ENCODE measurements around the gene SNAPC5.

Gene SNAPC5

DNA sequence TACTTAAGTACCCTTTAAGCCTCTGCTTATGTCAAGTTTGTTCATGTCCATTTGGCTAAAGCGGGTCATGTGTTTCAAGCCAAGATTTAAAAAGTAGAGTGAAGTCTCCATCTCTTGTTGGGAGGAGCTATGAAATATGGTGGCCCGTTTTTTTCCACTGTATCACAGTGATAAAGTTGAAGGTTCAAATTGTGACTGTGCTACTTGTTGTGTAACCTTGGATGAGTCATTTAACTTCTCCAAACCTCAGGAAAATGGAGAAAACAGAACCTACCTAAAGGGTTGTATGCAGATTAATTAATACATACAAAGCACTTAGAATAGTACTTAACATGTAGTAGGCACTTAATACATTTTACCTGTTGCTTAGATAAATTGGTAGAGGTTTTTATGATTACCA is 43.4 kb downstream of the SNAPC5 start:
- DNase-seq, result no peak

DNA sequence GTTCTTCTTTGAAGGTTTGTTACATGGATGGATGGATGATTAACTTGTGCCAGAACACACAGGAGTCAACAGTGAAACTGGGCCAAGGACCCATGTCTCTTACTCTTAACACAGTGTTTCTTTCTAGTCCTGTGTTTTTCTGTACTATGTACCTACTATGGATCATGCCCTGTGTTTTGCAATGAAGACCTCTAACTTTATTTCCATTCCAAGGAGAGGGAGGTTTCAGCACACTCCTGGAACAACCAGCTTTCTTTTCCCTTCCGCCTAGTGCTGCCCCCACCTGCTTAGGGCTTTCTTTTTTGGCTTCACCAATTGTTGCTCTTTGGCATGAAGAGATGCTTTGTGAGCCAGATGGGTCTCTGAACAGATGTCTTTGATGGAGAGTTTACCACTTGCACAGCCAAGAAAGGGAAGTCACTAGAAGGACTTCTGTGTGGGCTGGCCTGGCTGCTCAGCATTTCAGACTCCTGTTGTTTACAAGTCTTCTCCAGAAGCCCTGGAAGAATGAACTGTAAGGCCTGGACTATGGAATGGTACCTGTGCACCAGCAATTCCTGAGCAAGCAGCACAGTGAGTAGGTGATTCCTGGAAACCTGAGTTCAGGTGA is 44.5 kb downstream of the SNAPC5 start:
- no peak for DNase-seq

DNA sequence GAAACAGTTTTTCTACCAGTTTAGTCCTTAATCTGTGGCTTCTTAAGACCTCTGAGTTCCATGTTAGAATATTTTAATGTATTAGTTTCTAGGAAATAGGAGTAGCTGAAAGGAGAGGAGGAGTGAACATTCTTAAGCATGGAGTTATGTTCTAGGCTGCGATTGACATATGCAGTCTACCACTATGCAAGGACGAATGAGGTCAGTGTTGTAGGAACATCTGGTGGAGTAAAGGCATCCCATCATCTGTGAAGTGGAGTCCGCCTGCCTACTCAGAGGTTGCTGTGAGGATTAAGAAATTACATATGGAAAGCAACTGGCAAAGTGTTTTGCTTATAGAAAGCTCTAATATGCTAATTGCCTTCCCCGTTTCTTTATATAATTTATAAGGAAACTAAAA is 45.1 kb downstream of the SNAPC5 start:
- no peak for DNase-seq

All from NCI-H1417 (cell line).